Ovary (tissue), 3 donors: ENCODE results near the gene SRMS.

ENCODE experiments used
- CTCF ChIP-seq, 3 donors: fragments of 450-650 bp in 2 of 3; fragments of 200-600 bp in 1 of 3; IDR thresholded peaks; one replicate each; pipeline versions ENCODE4 v1.5.1 to v1.8.0; 2016 to 2022; ENCODE audit warnings: antibody characterized with exemption in 3 of 3, mild to moderate bottlenecking in 1 of 3
- EP300 ChIP-seq: sonication (generic); formaldehyde crosslinking; IDR thresholded peaks from one replicate; pipeline ENCODE4 v1.6.1; 2017; ENCODE audit warnings: antibody characterized with exemption
- POLR2A ChIP-seq: fragments of 450-650 bp; IDR thresholded peaks from one replicate; pipeline ENCODE4 v1.6.1; 2017; ENCODE audit warnings: antibody characterized with exemption, mild to moderate bottlenecking, moderate library complexity
- donor health status: DM: no; HTN: no; CAD: no.

- TF ChIP-seq CTCF (IDR thresholded peaks at IDR 0.05), result no peak
- no peak for TF ChIP-seq POLR2A
- TF ChIP-seq EP300, result no peak
Observed at GRCh38 chr20:63531686-63532448, 15.7 kb downstream of the SRMS start.
